Measurements from ENCODE around the gene S100PBP.

S100PBP gene

GRCh38 chr1:32895325-32896215 lies 78.1 kb downstream of the S100PBP start:
- in situ Hi-C loops (cut with HindIII; ENCODE audit: low sequenced_read_pairs), result no loop called here
- H3K4me3 ChIP-seq (ENCODE audit: low read depth, low read length), result no peak overlapping the region
- DNase-seq (ENCODE audit: low read depth, low spot score), result no peak
- TF ChIP-seq, protein P1, sequence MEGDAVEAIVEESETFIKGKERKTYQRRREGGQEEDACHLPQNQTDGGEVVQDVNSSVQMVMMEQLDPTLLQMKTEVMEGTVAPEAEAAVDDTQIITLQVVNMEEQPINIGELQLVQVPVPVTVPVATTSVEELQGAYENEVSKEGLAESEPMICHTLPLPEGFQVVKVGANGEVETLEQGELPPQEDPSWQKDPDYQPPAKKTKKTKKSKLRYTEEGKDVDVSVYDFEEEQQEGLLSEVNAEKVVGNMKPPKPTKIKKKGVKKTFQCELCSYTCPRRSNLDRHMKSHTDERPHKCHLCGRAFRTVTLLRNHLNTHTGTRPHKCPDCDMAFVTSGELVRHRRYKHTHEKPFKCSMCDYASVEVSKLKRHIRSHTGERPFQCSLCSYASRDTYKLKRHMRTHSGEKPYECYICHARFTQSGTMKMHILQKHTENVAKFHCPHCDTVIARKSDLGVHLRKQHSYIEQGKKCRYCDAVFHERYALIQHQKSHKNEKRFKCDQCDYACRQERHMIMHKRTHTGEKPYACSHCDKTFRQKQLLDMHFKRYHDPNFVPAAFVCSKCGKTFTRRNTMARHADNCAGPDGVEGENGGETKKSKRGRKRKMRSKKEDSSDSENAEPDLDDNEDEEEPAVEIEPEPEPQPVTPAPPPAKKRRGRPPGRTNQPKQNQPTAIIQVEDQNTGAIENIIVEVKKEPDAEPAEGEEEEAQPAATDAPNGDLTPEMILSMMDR (IDR thresholded peaks at IDR 0.05; ENCODE audit: low read depth, low read length), result no peak

DNA sequence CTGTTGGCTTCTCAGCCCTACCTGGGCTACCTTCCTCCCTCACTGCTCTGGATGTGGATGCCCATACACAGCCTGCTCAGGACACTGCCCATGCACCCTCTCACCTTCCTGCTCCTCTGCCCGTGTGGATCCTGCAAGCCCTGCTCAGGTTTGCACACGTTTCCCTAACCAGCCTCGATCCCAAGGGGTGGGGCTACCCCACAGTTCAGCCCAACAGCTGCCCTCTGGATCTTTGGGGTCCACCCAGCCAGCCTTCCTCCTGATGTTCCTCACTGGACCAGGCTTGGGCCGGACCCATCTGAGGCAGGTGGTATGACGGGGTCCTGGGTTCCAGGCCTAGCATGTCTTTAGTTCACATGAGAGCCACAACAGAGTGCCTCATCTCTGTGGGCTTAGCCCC lies 79.0 kb downstream of the S100PBP start:
- TF ChIP-seq, protein P1 (IDR thresholded peaks at IDR 0.05; ENCODE audit: low read depth, low read length), result no peak
- in situ Hi-C loops (cut with HindIII; ENCODE audit: low sequenced_read_pairs), result no loop called here
- no peak for DNase-seq (ENCODE audit: low read depth, low spot score)
- no peak overlapping the region for H3K4me3 ChIP-seq (ENCODE audit: low read depth, low read length)

DNA sequence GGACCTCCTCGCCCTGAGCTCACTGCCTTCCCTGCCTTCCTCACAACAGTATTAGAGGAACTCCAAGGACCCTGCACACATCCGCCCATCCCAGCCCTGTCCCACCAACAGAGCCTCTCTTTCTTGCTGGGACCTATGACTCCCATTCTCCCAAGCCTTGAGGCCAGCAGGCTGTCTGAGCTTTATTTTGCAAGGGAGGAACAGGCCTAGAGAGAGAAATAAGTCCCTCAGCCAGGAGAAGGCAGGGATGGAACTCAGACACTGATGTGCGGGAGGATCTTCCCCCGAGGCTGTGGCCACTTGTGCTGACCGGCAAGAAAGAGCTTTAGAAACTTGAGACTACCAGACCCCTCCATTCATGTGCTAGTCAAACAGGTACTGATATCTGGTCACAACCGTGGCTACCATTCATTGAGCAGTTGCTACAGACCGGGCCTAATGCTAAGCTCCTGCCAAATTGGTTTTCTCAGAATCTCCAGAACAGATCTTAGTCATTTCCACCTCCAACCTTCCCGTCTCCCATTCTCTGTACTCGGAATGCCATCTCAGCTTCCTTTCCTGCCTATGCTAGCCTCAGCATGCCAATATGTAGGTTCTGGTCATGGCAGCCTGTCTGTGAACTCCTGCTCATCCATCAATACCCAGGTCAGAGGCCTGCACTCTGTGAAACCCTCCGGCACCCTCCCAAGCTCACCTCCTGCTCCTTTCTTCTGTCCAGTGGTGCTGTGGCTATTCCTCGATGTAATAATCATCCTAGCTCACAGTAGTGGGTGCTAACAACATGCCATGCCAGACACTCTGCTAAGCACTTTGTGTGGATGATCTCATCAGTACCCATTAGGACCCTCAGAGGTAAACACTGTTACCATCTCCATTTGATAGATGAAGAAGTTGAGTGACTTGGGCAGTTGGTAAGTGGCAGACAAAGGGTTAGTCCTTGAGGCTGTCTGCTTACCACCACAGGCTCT lies 79.9 kb downstream of the S100PBP start:
- TF ChIP-seq, protein P1 (IDR thresholded peaks at IDR 0.05; ENCODE audit: low read depth, low read length), result no peak
- in situ Hi-C loops (cut with HindIII; ENCODE audit: low sequenced_read_pairs), result no loop called here
- no peak for DNase-seq (ENCODE audit: low read depth, low spot score)
- H3K4me3 ChIP-seq (ENCODE audit: low read depth, low read length), result no peak overlapping the region

DNA sequence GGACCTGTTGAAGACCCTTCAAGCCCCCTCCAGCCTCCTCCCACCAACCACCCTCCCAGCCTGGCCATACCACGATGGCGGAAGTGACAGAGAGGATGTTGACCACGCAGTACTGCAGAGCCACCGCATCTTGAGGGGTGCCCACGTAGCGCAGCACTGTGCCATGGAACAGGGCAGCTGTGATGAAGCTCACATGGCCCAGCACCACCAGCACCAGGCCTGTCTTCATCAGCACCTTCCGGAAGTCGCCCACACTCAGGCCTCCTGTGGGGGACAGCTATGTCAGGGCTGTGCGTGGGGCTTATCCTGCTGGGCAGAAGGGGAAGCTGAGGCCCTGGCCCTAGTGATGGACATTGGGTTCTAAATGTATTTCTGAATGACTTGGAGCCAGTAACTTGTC lies 80.6 kb downstream of the S100PBP start:
- no peak for DNase-seq (ENCODE audit: low read depth, low spot score)

GRCh38 chr1:32898958-32899357 lies 81.5 kb downstream of the S100PBP start:
- TF ChIP-seq, protein P1 (IDR thresholded peaks at IDR 0.05; ENCODE audit: low read depth, low read length), result no peak
- H3K4me3 ChIP-seq (ENCODE audit: low read depth, low read length), result no peak overlapping the region
- no peak for DNase-seq (ENCODE audit: low read depth, low spot score)
- in situ Hi-C loops (cut with HindIII; ENCODE audit: low sequenced_read_pairs), result no loop called here

More for the DNA sequence above, 80.6 kb downstream of the S100PBP start:
- TF ChIP-seq, protein P1 (IDR thresholded peaks at IDR 0.05; ENCODE audit: low read depth, low read length), result no peak
- in situ Hi-C loops (cut with HindIII; ENCODE audit: low sequenced_read_pairs), result no loop called here
- no peak overlapping the region for H3K4me3 ChIP-seq (ENCODE audit: low read depth, low read length)

GRCh38 chr1:32899586-32900296 lies 82.3 kb downstream of the S100PBP start:
- in situ Hi-C loops (cut with HindIII; ENCODE audit: low sequenced_read_pairs), result no loop called here
- no peak overlapping the region for H3K4me3 ChIP-seq (ENCODE audit: low read depth, low read length)
- no peak for DNase-seq (ENCODE audit: low read depth, low spot score)
- TF ChIP-seq, protein P1 (IDR thresholded peaks at IDR 0.05; ENCODE audit: low read depth, low read length), result no peak

Measured in astrocyte of the spinal cord (primary cell).